Measurements from ENCODE around the gene ATXN1.

ATXN1 gene

GRCh38 chr6:16670617-16671051, 90.6 kb downstream of the ATXN1 start:
- no peak for DNase-seq

GRCh38 chr6:16670183-16670582, 91.1 kb downstream of the ATXN1 start:
- DNase-seq: peak; percentile 52 to 64

GRCh38 chr6:16669227-16669626, 92.0 kb downstream of the ATXN1 start:
- DNase-seq: peak; percentile 47 to 59

- no peak for DNase-seq
Measured at GRCh38 chr6:16667509-16667908, 93.8 kb downstream of the ATXN1 start.

- DNase-seq: no peak
Measured at GRCh38 chr6:16665992-16666391, 95.3 kb downstream of the ATXN1 start.

- DNase-seq: peak; percentile 62 to 68
Measured at GRCh38 chr6:16665182-16665581, 96.1 kb downstream of the ATXN1 start.

GRCh38 chr6:16663901-16664300, 97.4 kb downstream of the ATXN1 start:
- DNase-seq: no peak

GRCh38 chr6:16660157-16660497, 101.1 kb downstream of the ATXN1 start:
- DNase-seq: no peak

GRCh38 chr6:16659466-16660156, 101.6 kb downstream of the ATXN1 start:
- DNase-seq: no peak

- peak in 1 of 2 donors; percentile 75 for DNase-seq
Measured at GRCh38 chr6:16658348-16659034, 102.8 kb downstream of the ATXN1 start.

- DNase-seq: peak; percentile 55 to 76
Measured at GRCh38 chr6:16657768-16658167, 103.5 kb downstream of the ATXN1 start.

GRCh38 chr6:16656451-16656850, 104.8 kb downstream of the ATXN1 start:
- no peak for DNase-seq

GRCh38 chr6:16654701-16655100, 106.6 kb downstream of the ATXN1 start:
- DNase-seq: no peak

GRCh38 chr6:16653226-16653625, 108.0 kb downstream of the ATXN1 start:
- no peak for DNase-seq

GRCh38 chr6:16651871-16652270, 109.4 kb downstream of the ATXN1 start:
- no peak for DNase-seq

GRCh38 chr6:16649890-16650289, 111.4 kb downstream of the ATXN1 start:
- no peak for DNase-seq

GRCh38 chr6:16649241-16649640, 112.0 kb downstream of the ATXN1 start:
- DNase-seq: no peak

GRCh38 chr6:16648003-16648402, 113.3 kb downstream of the ATXN1 start:
- no peak for DNase-seq

- DNase-seq: no peak
Measured at GRCh38 chr6:16647422-16647821, 113.8 kb downstream of the ATXN1 start.

- DNase-seq: no peak
Measured at GRCh38 chr6:16644540-16645250, 116.6 kb downstream of the ATXN1 start.

GRCh38 chr6:16639684-16640480, 121.4 kb downstream of the ATXN1 start:
- no peak for DNase-seq

- no peak for DNase-seq
Measured at GRCh38 chr6:16637635-16638034, 123.6 kb downstream of the ATXN1 start.
